ENCODE results near the gene ZNF319.

The ZNF319 gene

DNA sequence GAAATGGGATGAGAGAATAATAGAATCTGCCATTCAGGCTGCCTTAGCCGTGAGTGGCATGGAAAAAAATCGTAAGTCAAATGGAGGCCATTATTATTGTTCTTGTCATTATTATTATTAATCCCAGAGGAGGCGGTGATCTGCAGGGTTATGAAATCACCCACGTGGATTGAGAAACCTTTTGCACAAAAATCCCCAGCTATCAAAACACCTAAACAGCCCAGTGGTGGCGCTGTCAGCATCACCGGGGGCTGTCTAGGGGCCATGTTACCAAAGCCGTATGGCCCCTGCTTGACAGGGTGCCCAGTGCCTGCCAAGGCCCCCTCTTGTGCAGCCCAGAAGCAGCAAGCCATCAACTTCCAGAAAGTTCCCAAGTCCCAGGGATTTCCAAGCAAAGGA is 54.7 kb downstream of the ZNF319 start:
- H3K27ac ChIP-seq: no peak overlapping the region
- H3K36me3 ChIP-seq (ENCODE audit: insufficient read depth): no peaks in the 10 kb centered on the region
- H3K27me3 ChIP-seq (ENCODE audit: insufficient read depth, low read depth): no peaks in the 10 kb centered on the region
- H3K9ac ChIP-seq: no peak overlapping the region
- H3K4me2 ChIP-seq: no peak overlapping the region
- no peak overlapping the region for H3K4me3 ChIP-seq (IDR thresholded peaks at IDR 0.05; ENCODE audit: insufficient read depth, low read depth, low read length)
- no peaks in the 10 kb centered on the region for H3K79me2 ChIP-seq (ENCODE audit: insufficient read depth, low read depth)
- no peak overlapping the region for H2AFZ ChIP-seq (ENCODE audit: low read depth)
- H3K4me1 ChIP-seq (ENCODE audit: low read depth, poor library complexity, severe bottlenecking): peaks cover 11% of the 10 kb centered on the region
- TF ChIP-seq, protein P1, sequence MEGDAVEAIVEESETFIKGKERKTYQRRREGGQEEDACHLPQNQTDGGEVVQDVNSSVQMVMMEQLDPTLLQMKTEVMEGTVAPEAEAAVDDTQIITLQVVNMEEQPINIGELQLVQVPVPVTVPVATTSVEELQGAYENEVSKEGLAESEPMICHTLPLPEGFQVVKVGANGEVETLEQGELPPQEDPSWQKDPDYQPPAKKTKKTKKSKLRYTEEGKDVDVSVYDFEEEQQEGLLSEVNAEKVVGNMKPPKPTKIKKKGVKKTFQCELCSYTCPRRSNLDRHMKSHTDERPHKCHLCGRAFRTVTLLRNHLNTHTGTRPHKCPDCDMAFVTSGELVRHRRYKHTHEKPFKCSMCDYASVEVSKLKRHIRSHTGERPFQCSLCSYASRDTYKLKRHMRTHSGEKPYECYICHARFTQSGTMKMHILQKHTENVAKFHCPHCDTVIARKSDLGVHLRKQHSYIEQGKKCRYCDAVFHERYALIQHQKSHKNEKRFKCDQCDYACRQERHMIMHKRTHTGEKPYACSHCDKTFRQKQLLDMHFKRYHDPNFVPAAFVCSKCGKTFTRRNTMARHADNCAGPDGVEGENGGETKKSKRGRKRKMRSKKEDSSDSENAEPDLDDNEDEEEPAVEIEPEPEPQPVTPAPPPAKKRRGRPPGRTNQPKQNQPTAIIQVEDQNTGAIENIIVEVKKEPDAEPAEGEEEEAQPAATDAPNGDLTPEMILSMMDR (conservative IDR thresholded peaks at IDR 0.05; ENCODE audit: low read depth, low read length): no peak
- H4K20me1 ChIP-seq (ENCODE audit: insufficient read depth): no peaks in the 10 kb centered on the region

DNA sequence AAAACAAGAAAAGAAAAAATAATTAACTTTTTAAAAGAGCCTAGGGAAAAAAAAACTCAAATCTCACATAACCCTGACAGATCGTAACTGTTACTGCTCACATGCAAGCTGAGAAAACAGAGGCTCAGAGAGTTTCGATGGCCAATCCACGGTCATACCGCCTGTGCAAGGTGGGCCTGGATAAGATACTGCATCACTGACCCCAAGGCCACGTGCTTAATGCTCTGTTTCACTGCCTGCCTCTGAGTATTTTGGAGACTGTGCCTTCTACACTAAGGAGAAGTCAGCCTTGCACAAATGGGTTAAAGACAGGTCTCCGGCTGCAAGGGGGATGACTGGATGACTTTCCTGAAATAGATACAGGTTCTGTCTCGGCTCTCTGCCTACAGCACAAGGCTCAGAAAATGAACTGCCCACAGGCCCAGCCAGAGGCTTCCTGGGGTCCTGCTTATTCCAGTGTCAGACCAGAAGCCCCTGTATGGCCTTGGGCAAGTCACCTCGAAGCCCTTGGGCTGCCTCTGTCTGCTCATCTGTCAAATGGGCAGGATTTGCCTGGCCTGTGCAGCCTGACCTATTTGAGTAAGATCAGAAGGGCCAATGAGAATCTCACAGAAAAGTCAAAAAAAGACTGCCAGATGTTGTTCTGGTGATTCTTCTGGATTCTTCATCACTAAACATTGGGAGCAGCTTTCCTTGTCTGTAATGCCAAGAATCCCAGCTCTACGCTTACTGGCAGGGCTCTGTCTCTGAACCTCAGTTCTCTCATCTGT is 55.3 kb downstream of the ZNF319 start:
- no peaks in the 10 kb centered on the region for H3K36me3 ChIP-seq (ENCODE audit: insufficient read depth)
- TF ChIP-seq, protein P1 (conservative IDR thresholded peaks at IDR 0.05; ENCODE audit: low read depth, low read length): no peak
- no peak overlapping the region for H2AFZ ChIP-seq (ENCODE audit: low read depth)
- peaks cover 11% of the 10 kb centered on the region for H3K4me1 ChIP-seq (ENCODE audit: low read depth, poor library complexity, severe bottlenecking)
- H3K9ac ChIP-seq: no peak overlapping the region
- no peak overlapping the region for H3K27ac ChIP-seq
- no peak overlapping the region for H3K4me3 ChIP-seq (IDR thresholded peaks at IDR 0.05; ENCODE audit: insufficient read depth, low read depth, low read length)
- H3K4me2 ChIP-seq: no peak overlapping the region
- H3K27me3 ChIP-seq (ENCODE audit: insufficient read depth, low read depth): no peaks in the 10 kb centered on the region
- no peaks in the 10 kb centered on the region for H4K20me1 ChIP-seq (ENCODE audit: insufficient read depth)
- no peaks in the 10 kb centered on the region for H3K79me2 ChIP-seq (ENCODE audit: insufficient read depth, low read depth)
